Breast epithelium (tissue), 4 donors: Measurements from ENCODE around the gene RHBDF2. TPM values are rescaled to one million over a fixed set of nuclear protein-coding genes. Genes with fewer than 3 reads are reported as not detected.

Experiments used
- DNase-seq, 2 donors: peaks; one replicate each; pipeline ENCODE4 v3.0.0-alpha.2; 2019; ENCODE audit warnings: low spot score in 2 of 2
- H3K27ac ChIP-seq, 2 donors: fragments of 200-600 bp; sonication (generic) in 1 of 2; one replicate each; pipeline ENCODE4 v1.5.1; 2016 to 2019; ENCODE audit warnings: mild to moderate bottlenecking in 1 of 2
- H3K27me3 ChIP-seq, 2 donors: fragments of 200-600 bp; sonication (generic) in 1 of 2; one replicate each; pipeline versions ENCODE4 v1.5.1 to v1.6.0; 2017 to 2019; ENCODE audit warnings: control low read depth in 1 of 2, mild to moderate bottlenecking in 1 of 2
- H3K36me3 ChIP-seq: fragments of 200-600 bp; one replicate; pipeline ENCODE4 v1.5.1; 2019
- H3K4me1 ChIP-seq, 2 donors: fragments of 200-600 bp; sonication (generic); one replicate each; pipeline ENCODE4 v1.5.1; 2016 to 2019; ENCODE audit warnings: control low read depth in 1 of 2
- H3K4me3 ChIP-seq, 3 donors: fragments of 200-600 bp; sonication (generic); 1 replicate in 2 of 3; 2 replicates in 1 of 3; pipeline ENCODE4 v1.5.1; 2016 to 2019; ENCODE audit warnings: mild to moderate bottlenecking in 3 of 3, moderate library complexity in 2 of 3
- H3K9me3 ChIP-seq, 2 donors: fragments of 200-600 bp; sonication (generic) in 1 of 2; one replicate each; pipeline ENCODE4 v1.5.1; 2016 to 2019; ENCODE audit warnings: control low read depth in 1 of 2
- POLR2A ChIP-seq: fragments of 450-650 bp; IDR thresholded peaks from one replicate; pipeline ENCODE4 v1.6.1; 2016; ENCODE audit warnings: antibody characterized with exemption, mild to moderate bottlenecking, moderate library complexity
- POLR2AphosphoS5 ChIP-seq, 3 donors: sonication (generic); formaldehyde crosslinking; IDR thresholded peaks; one replicate each; pipeline ENCODE4 v1.6.1; 2017; ENCODE audit warnings: antibody characterized with exemption in 3 of 3
- intact Hi-C: fragments of 100-400 bp; cut with DNase I; formaldehyde crosslinking; loops from one replicate; pipeline ENCODE4 v1.15.1; 2023; ENCODE audit warnings: low total_unique reads
- total RNA-seq, 3 donors: library from RNA; depleted of rRNA; stranded (reverse); fragments of >200 nt; gene quantifications; one replicate each; pipeline ENCODE4 v1.1.0, GENCODE V29; 2016
- TF ChIP-seq, protein P1 (sequence below), 3 donors: fragments of 450-650 bp; IDR thresholded peaks; one replicate each; pipeline ENCODE4 v1.5.1; 2016 to 2017; ENCODE audit warnings: antibody characterized with exemption in 3 of 3, mild to moderate bottlenecking in 3 of 3, moderate library complexity in 3 of 3

The RHBDF2 gene
- total RNA-seq, 3 donors from 2014 or later = 13.4 to 35.5 (median 26.8) TPM

DNA sequence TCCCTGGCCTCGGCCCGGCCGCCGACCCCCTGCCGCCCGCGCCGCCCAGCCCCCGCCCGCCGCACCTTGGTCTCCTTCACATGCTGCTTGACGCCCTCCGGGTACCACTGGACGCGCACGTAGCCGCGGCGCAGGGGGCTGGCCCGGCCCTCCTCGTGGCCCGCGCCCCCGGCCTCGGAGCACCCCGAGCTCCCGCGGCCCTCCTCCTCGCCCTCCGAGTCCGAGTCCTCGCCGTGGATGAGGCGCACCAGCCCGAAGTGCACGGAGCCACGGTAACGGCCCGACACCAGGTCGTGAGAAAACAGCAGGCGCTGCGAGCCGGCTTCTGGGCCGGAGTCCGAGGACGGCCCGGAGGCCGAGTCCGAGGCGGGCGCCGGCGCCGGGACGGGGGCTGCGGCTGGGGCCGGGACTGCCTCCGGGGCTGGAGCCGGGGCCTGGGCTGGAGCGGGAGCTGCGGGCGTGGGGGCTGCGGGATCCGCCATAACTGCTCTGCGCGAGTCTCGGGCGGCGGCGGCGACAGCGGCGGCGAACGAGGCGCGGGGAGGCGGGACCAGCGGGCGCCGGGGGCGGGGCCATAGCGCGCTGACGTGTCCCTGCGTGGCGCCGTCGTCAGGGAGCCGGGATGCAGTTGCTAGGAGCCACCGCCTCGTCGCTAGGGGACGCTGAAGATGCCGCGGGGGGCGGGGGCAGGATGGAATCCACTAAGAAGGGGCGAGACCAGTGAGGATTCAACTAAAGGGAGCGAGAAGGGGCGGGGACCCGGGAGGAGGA, 48.4 kb downstream of the RHBDF2 start, which contains the start of gene UBE2O:
Gene UBE2O (minus strand): TSS at position 493 of the 771 bp plus-strand sequence. CDS start 11 bp downstream, at position 482.
- no peak for TF ChIP-seq POLR2A
- TF ChIP-seq, protein P1, sequence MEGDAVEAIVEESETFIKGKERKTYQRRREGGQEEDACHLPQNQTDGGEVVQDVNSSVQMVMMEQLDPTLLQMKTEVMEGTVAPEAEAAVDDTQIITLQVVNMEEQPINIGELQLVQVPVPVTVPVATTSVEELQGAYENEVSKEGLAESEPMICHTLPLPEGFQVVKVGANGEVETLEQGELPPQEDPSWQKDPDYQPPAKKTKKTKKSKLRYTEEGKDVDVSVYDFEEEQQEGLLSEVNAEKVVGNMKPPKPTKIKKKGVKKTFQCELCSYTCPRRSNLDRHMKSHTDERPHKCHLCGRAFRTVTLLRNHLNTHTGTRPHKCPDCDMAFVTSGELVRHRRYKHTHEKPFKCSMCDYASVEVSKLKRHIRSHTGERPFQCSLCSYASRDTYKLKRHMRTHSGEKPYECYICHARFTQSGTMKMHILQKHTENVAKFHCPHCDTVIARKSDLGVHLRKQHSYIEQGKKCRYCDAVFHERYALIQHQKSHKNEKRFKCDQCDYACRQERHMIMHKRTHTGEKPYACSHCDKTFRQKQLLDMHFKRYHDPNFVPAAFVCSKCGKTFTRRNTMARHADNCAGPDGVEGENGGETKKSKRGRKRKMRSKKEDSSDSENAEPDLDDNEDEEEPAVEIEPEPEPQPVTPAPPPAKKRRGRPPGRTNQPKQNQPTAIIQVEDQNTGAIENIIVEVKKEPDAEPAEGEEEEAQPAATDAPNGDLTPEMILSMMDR (IDR thresholded peaks at IDR 0.05) = peak in 2 of 3 donors; percentile 24 to 47
- intact Hi-C loops = no loop called here
- peak within 1 kb of the TSS; percentile 84 to 97 (median 87) for H3K4me3 ChIP-seq

DNA sequence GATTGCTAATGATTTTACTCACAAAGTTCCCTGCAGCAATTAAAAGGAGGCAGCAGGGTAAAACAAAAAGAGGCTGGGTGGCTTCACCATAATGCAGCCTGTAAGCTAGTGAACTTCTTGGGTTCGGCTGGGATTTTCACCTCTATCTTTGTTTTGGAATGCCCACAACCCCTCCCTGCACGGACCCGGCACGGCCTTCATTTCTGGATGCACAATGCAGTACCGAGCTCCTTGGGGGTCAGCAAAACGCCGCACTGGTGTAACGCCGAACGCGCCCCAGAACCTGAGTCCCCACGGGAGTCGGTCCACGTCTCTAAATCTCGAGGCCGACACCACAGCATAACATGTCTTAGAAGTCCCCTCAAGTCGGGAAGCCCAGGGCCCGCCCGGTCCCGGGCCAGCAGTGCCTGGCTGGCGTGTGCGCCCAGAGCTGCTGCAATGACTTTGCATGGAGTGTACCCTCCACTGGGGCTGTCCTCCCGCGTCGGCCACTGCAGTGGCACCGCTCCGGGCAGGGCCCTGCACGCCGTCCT, 49.0 kb downstream of the RHBDF2 start:
- Histone ChIP-seq H3K27me3 (no peaks in the 10 kb centered on the region), H3K4me3 (peak overlapping the region; percentile 84 to 97 (median 87)), H3K4me1 (no peaks in the 10 kb centered on the region), H3K36me3 (no peaks in the 10 kb centered on the region), H3K9me3 (no peaks in the 10 kb centered on the region), H3K27ac (peak overlapping the region; percentile 50 to 68)
- DNase-seq = no peak
- intact Hi-C loops = no loop called here
- TF ChIP-seq POLR2AphosphoS5 (IDR thresholded peaks at IDR 0.05) (no peak), POLR2A (no peak)
- TF ChIP-seq, protein P1 (IDR thresholded peaks at IDR 0.05) = no peak

More for the DNA sequence above, 48.4 kb downstream of the RHBDF2 start, which contains the start of gene UBE2O:
- DNase-seq = peak; percentile 64 to 82
- H3K9me3 ChIP-seq = no peaks in the 10 kb centered on the region
- H3K27me3 ChIP-seq = no peaks in the 10 kb centered on the region
- no peaks in the 10 kb centered on the region for H3K36me3 ChIP-seq
- peak within 1 kb of the TSS; percentile 50 to 68 for H3K27ac ChIP-seq
- no peaks in the 10 kb centered on the region for H3K4me1 ChIP-seq

DNA sequence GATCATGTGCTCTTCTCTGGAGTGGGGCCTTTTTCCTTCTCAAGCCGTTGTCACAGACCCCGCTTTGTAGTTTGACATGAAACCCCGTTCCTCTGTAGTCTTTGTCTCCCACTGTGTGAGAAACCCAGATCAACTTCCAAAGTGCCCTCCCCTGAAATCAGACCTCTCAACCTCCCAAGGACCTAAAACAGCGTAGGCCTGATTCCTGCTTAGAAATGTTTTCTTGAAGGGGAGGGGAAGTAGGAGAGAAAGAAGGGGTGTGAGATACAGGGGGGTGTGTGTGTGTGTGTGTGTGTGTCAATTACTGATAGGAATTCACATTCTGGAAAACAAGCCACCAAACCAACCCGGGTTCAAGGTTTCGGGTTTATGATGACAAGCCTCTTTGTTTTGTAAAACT, 49.7 kb downstream of the RHBDF2 start:
- H3K4me3 ChIP-seq = peak overlapping the region in 2 of 3 donors; percentile 87 to 97

DNA sequence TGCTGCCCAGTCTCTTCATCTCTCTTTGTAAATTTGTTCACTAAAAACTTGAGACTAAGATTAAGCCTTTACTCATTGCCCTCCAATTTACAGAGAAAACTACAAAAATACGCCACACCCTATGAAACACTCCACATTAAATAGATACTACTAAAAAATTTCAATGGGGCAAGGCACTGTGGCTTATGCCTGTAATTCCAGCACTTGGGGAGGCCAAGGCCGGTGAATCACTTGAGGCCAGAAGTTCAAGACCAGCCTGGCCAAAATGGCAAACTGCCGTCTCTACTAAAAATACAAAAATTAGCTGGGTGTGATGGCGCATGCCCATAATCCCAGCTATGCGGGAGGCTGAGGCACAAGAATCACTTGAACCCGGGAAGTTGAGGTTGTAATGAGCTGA, 52.1 kb downstream of the RHBDF2 start:
- no peak for DNase-seq
- H3K27ac ChIP-seq = no peak overlapping the region
- no peaks in the 10 kb centered on the region for H3K36me3 ChIP-seq
- no peaks in the 10 kb centered on the region for H3K9me3 ChIP-seq
- H3K27me3 ChIP-seq = no peaks in the 10 kb centered on the region
- no peaks in the 10 kb centered on the region for H3K4me1 ChIP-seq
- no peak overlapping the region for H3K4me3 ChIP-seq
- intact Hi-C loops = no loop called here
- TF ChIP-seq, protein P1 (IDR thresholded peaks at IDR 0.05) = no peak
- TF ChIP-seq POLR2AphosphoS5 (IDR thresholded peaks at IDR 0.05) (no peak), POLR2A (no peak)

More for the DNA sequence above, 49.7 kb downstream of the RHBDF2 start:
- Histone ChIP-seq H3K9me3 (no peaks in the 10 kb centered on the region), H3K27ac (no peak overlapping the region), H3K36me3 (no peaks in the 10 kb centered on the region), H3K27me3 (no peaks in the 10 kb centered on the region), H3K4me1 (no peaks in the 10 kb centered on the region)
- TF ChIP-seq POLR2A (no peak), POLR2AphosphoS5 (IDR thresholded peaks at IDR 0.05) (no peak)
- TF ChIP-seq, protein P1 (IDR thresholded peaks at IDR 0.05) = no peak
- intact Hi-C loops = no loop called here
- no peak for DNase-seq
